NCI-H2107 treated with DMSO at 0.1 percent for 48 hours (cell line): ENCODE results near the gene INAFM2.

Source experiments
- DNase-seq: peaks from one replicate; lab custom pipeline; 2025; ENCODE audit not compliant: unreplicated experiment; lab: John Stamatoyannopoulos, UW

Gene INAFM2

GRCh38 chr15:40327457-40327856 lies 4.0 kb downstream of the INAFM2 start:
- DNase-seq: peak; percentile 32

- no peak for DNase-seq
These were observed 4.7 kb downstream of the INAFM2 start for GRCh38 chr15:40328176-40328575.

GRCh38 chr15:40328751-40329150 lies 5.3 kb downstream of the INAFM2 start:
- DNase-seq: peak; percentile 22

GRCh38 chr15:40329804-40330203 lies 6.3 kb downstream of the INAFM2 start:
- DNase-seq: no peak

- peak; percentile 19 for DNase-seq
These were observed 6.9 kb downstream of the INAFM2 start for GRCh38 chr15:40330368-40330836.

- DNase-seq: no peak
These were observed 7.5 kb downstream of the INAFM2 start for GRCh38 chr15:40331026-40331425.

- DNase-seq: no peak
These were observed 8.1 kb downstream of the INAFM2 start for GRCh38 chr15:40331637-40332036.

GRCh38 chr15:40332113-40332781 lies 8.8 kb downstream of the INAFM2 start:
- DNase-seq: no peak

GRCh38 chr15:40333922-40334492 lies 10.5 kb downstream of the INAFM2 start:
- peak; percentile 24 for DNase-seq

- DNase-seq: no peak
These were observed 11.0 kb downstream of the INAFM2 start for GRCh38 chr15:40334541-40334940.

- DNase-seq: no peak
These were observed 11.7 kb downstream of the INAFM2 start for GRCh38 chr15:40334941-40335795.

- peak; percentile 54 for DNase-seq
These were observed 12.6 kb downstream of the INAFM2 start for GRCh38 chr15:40335938-40336743.

GRCh38 chr15:40336744-40337122 lies 13.2 kb downstream of the INAFM2 start:
- DNase-seq: no peak

- no peak for DNase-seq
These were observed 14.1 kb downstream of the INAFM2 start for GRCh38 chr15:40337597-40337996.

GRCh38 chr15:40338041-40338657 lies 14.7 kb downstream of the INAFM2 start:
- DNase-seq: no peak

GRCh38 chr15:40338921-40339620 lies 15.6 kb downstream of the INAFM2 start:
- no peak for DNase-seq

GRCh38 chr15:40339621-40339945 lies 16.1 kb downstream of the INAFM2 start:
- no peak for DNase-seq

GRCh38 chr15:40340038-40340739 lies 16.7 kb downstream of the INAFM2 start:
- DNase-seq: peak; percentile 25

GRCh38 chr15:40340740-40341400 lies 17.4 kb downstream of the INAFM2 start, which contains the start of gene CCDC9B:
TSS of gene CCDC9B (minus strand) at chr15:40340939. CDS start at chr15:40340819, 120 bp downstream.
- peak; percentile 68 for DNase-seq
